Stimulated activated memory B cell treated with anti-CD40 and anti-IgM and Interleukin-4, amounts not matched to agents 10 μg/mL and 1 μg/mL and 100 μg/mL, for 72 hours (primary cell): ENCODE results near the gene TRAF5.

ENCODE experiments used
- ATAC-seq: fragments of 150-1000 bp; cut with Tn5 transposase; 2 replicates; pipeline ENCODE4 v1.10.0; 2021
- H3K27ac Mint-ChIP-seq: one replicate; pipeline ENCODE4 v1.8.0; 2022; ENCODE audit warnings: mild to moderate bottlenecking, mixed read lengths
- H3K27me3 Mint-ChIP-seq: one replicate; pipeline ENCODE4 v1.8.0; 2022; ENCODE audit warnings: mixed read lengths
- H3K36me3 Mint-ChIP-seq: one replicate; pipeline ENCODE4 v1.8.0; 2022; ENCODE audit warnings: mixed read lengths
- H3K4me1 Mint-ChIP-seq: one replicate; pipeline ENCODE4 v1.8.0; 2022; ENCODE audit warnings: mixed read lengths
- H3K4me3 Mint-ChIP-seq: one replicate; pipeline ENCODE4 v1.8.0; 2022; ENCODE audit warnings: mild to moderate bottlenecking, moderate library complexity, mixed read lengths
- H3K9me3 Mint-ChIP-seq: one replicate; pipeline ENCODE4 v1.8.0; 2022; ENCODE audit warnings: mixed read lengths

Gene TRAF5

GRCh38 chr1:211326528-211327345, at the start of gene TRAF5:
Gene TRAF5, plus strand, starts transcription at chr1:211326833. Its CDS starts 26,407 bp downstream, at chr1:211353240.
- peak; percentile 66 for ATAC-seq
- H3K36me3 Mint-ChIP-seq: peaks cover 17% of the 10 kb centered on the region
- H3K9me3 Mint-ChIP-seq: no peaks in the 10 kb centered on the region
- peak within 1 kb of the TSS; percentile 91 for H3K4me3 Mint-ChIP-seq
- peaks cover 70% of the 10 kb centered on the region for H3K4me1 Mint-ChIP-seq
- H3K27me3 Mint-ChIP-seq: no peaks in the 10 kb centered on the region
- H3K27ac Mint-ChIP-seq: peak within 1 kb of the TSS; percentile 82

GRCh38 chr1:211279340-211279739, 47.3 kb upstream of the TRAF5 start:
- Mint-ChIP-seq H3K4me3 (no peak overlapping the region), H3K9me3 (no peaks in the 10 kb centered on the region), H3K27me3 (no peaks in the 10 kb centered on the region), H3K4me1 (no peaks in the 10 kb centered on the region), H3K27ac (no peak overlapping the region), H3K36me3 (peaks cover 7% of the 10 kb centered on the region)
- ATAC-seq: no peak

DNA sequence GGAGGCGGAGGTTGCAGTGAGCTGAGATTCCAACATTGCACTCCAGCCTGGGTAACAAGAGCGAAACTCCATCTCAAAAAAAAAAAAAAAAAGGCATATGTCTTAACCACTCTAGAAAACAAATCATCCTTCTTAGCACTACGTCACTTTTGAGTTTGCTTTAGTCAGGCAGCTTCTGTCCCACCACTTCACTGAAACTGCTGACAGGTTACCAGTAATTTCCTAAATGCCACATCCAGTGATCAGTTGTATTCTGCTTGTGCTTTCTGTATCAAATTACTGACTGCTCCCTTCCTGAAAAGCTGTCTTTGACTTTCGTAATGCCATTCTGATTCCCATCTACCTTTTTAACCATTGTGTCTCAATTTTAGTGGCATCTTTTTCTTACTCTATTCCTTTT, 45.7 kb upstream of the TRAF5 start:
- Mint-ChIP-seq H3K9me3 (no peaks in the 10 kb centered on the region), H3K27ac (no peak overlapping the region), H3K4me1 (no peaks in the 10 kb centered on the region), H3K4me3 (no peak overlapping the region), H3K27me3 (no peaks in the 10 kb centered on the region), H3K36me3 (peaks cover 19% of the 10 kb centered on the region)
- no peak for ATAC-seq

GRCh38 chr1:211281320-211282022, 45.2 kb upstream of the TRAF5 start:
- Mint-ChIP-seq H3K36me3 (peaks cover 24% of the 10 kb centered on the region), H3K4me3 (no peak overlapping the region), H3K9me3 (no peaks in the 10 kb centered on the region), H3K4me1 (no peaks in the 10 kb centered on the region), H3K27ac (no peak overlapping the region), H3K27me3 (no peaks in the 10 kb centered on the region)
- no peak for ATAC-seq

DNA sequence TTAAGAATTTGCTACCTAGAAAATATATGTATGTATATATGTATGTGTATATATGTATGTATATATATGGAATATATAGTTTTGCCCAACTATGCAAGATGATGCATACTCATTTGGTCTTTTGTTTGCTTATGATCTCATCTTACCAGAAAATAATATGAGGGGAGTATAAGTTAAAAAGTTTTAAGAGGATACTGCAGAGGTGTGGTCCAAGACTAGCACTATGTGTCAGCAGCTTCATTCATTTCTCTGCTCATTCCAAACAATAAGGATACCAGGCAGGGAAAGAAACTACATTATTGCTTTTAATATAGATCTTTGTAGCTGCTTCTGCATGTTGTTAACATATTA, 44.6 kb upstream of the TRAF5 start:
- Mint-ChIP-seq H3K4me1 (peaks cover 4% of the 10 kb centered on the region), H3K4me3 (no peak overlapping the region), H3K36me3 (peaks cover 28% of the 10 kb centered on the region), H3K9me3 (no peaks in the 10 kb centered on the region), H3K27me3 (no peaks in the 10 kb centered on the region), H3K27ac (no peak overlapping the region)
- ATAC-seq: no peak

- no peaks in the 10 kb centered on the region for H3K27me3 Mint-ChIP-seq
- H3K36me3 Mint-ChIP-seq: peaks cover 35% of the 10 kb centered on the region
- H3K4me3 Mint-ChIP-seq: no peak overlapping the region
- no peaks in the 10 kb centered on the region for H3K9me3 Mint-ChIP-seq
- peaks cover 9% of the 10 kb centered on the region for H3K4me1 Mint-ChIP-seq
- no peak for ATAC-seq
- no peak overlapping the region for H3K27ac Mint-ChIP-seq
Observed at GRCh38 chr1:211285196-211285595, 41.4 kb upstream of the TRAF5 start.

DNA sequence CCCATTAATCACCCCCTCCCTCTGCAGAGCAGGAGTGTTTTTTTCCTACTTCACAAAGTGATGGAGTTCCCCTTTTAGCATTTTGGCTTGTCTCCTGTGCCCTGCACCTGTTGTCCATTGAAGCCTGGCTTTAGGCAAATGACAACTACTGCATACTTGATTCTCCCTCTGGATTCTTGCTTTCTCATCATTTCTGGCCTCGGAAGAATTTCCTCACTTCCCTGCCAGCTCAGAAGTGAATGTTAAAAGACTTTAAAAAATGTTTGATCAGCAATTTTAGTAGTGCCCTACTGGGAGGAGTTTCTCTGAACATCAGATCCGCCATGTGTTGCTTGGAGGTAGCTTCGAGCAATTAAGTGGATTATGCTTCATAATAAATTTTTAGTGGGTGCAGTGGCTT, 39.4 kb upstream of the TRAF5 start:
- Mint-ChIP-seq H3K27me3 (no peaks in the 10 kb centered on the region), H3K27ac (no peak overlapping the region), H3K36me3 (peaks cover 53% of the 10 kb centered on the region), H3K4me3 (no peak overlapping the region), H3K4me1 (peaks cover 9% of the 10 kb centered on the region), H3K9me3 (no peaks in the 10 kb centered on the region)
- no peak for ATAC-seq

GRCh38 chr1:211292411-211292810, 34.2 kb upstream of the TRAF5 start:
- no peak overlapping the region for H3K4me3 Mint-ChIP-seq

DNA sequence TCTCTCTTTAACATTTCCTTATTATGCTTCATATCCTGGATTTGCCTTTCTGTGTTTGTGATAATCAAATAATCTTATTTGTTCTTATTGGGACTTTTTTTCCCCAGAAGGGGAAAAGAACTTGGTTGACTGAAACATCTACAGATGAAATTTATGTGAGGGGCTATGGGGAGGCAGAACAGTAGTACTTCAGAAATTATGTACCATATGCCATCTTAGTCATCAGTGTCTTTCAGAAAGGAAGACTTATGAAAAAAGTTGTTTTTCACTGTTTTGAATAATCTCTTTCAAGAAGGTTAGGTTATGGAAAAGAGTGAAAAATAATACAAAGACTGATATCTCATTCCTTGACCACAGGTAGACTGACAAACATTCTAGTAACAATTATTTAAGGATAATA, 30.2 kb upstream of the TRAF5 start:
- Mint-ChIP-seq H3K4me3 (no peak overlapping the region), H3K9me3 (no peaks in the 10 kb centered on the region), H3K4me1 (no peaks in the 10 kb centered on the region), H3K27ac (no peak overlapping the region), H3K36me3 (peaks cover 59% of the 10 kb centered on the region), H3K27me3 (no peaks in the 10 kb centered on the region)
- ATAC-seq: no peak

More at GRCh38 chr1:211292411-211292810, 34.2 kb upstream of the TRAF5 start:
- Mint-ChIP-seq H3K4me1 (peaks cover under 1% of the 10 kb centered on the region), H3K36me3 (peaks cover 46% of the 10 kb centered on the region), H3K27me3 (no peaks in the 10 kb centered on the region), H3K9me3 (no peaks in the 10 kb centered on the region), H3K27ac (no peak overlapping the region)
- no peak for ATAC-seq

DNA sequence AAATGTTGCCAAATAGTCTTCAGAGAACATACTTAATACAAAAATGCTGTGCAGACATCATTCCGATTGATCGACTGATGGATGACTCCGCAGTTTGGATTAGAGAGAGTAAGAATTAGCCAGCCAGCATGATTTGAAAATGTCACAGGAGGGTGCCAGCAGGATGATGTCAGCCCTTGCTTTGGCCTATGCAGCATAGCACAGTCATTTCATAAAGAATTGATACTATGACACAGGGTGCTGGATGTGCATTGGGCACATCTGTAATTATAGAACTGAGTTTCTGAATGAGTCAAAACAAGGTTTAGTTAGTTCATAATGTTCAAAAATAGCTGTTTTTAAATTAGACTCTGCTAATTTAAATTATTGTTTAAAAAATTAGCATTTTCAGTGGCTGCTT, 21.6 kb upstream of the TRAF5 start:
- peak; percentile 70 for ATAC-seq
- H3K4me3 Mint-ChIP-seq: no peak overlapping the region
- no peaks in the 10 kb centered on the region for H3K9me3 Mint-ChIP-seq
- no peaks in the 10 kb centered on the region for H3K27me3 Mint-ChIP-seq
- H3K36me3 Mint-ChIP-seq: peaks cover 28% of the 10 kb centered on the region
- H3K27ac Mint-ChIP-seq: no peak overlapping the region
- peaks cover 7% of the 10 kb centered on the region for H3K4me1 Mint-ChIP-seq

DNA sequence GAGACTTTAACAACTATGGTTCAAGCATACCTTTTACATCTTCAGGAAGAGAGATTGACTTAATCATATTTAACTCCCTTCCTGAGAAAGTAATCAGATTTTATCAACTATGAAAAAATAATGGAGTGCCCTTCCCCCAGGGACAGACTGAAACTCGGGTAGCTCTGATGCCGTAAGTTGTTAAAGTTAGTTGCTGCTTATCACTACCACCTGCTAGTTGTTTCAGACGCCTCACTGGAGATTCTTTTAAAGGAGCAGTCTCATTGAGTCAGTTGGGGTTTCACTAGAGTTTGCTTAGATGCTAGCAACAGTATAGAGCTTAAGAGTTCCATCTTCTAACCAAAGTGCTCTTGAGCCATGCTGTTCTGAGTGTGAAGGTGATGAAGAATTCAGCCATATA, 17.0 kb upstream of the TRAF5 start:
- H3K36me3 Mint-ChIP-seq: peaks cover 18% of the 10 kb centered on the region
- H3K27me3 Mint-ChIP-seq: no peaks in the 10 kb centered on the region
- ATAC-seq: no peak
- no peaks in the 10 kb centered on the region for H3K4me1 Mint-ChIP-seq
- no peak overlapping the region for H3K27ac Mint-ChIP-seq
- no peak overlapping the region for H3K4me3 Mint-ChIP-seq
- no peaks in the 10 kb centered on the region for H3K9me3 Mint-ChIP-seq

DNA sequence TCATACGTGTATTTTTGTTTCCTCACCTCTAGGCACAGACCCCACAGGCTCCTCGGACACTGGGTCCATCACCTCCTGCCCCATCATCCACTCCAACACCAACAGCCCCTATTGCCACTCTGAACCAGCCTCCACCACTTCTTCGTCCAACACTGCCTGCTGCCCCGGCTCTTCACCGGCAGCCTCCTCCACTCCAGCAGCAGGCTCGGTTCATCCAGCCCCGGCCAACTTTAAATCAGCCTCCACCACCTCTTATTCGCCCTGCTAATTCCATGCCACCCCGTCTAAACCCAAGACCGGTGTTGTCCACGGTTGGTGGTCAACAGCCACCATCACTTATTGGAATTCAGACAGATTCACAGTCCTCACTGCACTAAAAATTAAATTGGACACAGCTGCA, 13.2 kb upstream of the TRAF5 start:
- Mint-ChIP-seq H3K27ac (no peak overlapping the region), H3K27me3 (no peaks in the 10 kb centered on the region), H3K9me3 (no peaks in the 10 kb centered on the region), H3K4me1 (no peaks in the 10 kb centered on the region), H3K36me3 (peaks cover 18% of the 10 kb centered on the region), H3K4me3 (no peak overlapping the region)
- no peak for ATAC-seq

GRCh38 chr1:211318576-211319280, 7.9 kb upstream of the TRAF5 start:
- H3K27me3 Mint-ChIP-seq: no peaks in the 10 kb centered on the region
- H3K27ac Mint-ChIP-seq: no peak overlapping the region
- H3K36me3 Mint-ChIP-seq: peaks cover under 1% of the 10 kb centered on the region
- no peaks in the 10 kb centered on the region for H3K9me3 Mint-ChIP-seq
- no peak overlapping the region for H3K4me3 Mint-ChIP-seq
- ATAC-seq: no peak
- H3K4me1 Mint-ChIP-seq: peaks cover 6% of the 10 kb centered on the region

GRCh38 chr1:211319892-211320291, 6.7 kb upstream of the TRAF5 start:
- no peak overlapping the region for H3K27ac Mint-ChIP-seq

GRCh38 chr1:211320980-211321379, 5.7 kb upstream of the TRAF5 start:
- Mint-ChIP-seq H3K4me1 (peaks cover 23% of the 10 kb centered on the region), H3K9me3 (no peaks in the 10 kb centered on the region), H3K36me3 (no peaks in the 10 kb centered on the region), H3K27me3 (no peaks in the 10 kb centered on the region), H3K4me3 (no peak overlapping the region), H3K27ac (no peak overlapping the region)
- no peak for ATAC-seq

More at GRCh38 chr1:211319892-211320291, 6.7 kb upstream of the TRAF5 start:
- no peak for ATAC-seq
- peaks cover 12% of the 10 kb centered on the region for H3K4me1 Mint-ChIP-seq
- H3K36me3 Mint-ChIP-seq: no peaks in the 10 kb centered on the region
- no peaks in the 10 kb centered on the region for H3K9me3 Mint-ChIP-seq
- no peak overlapping the region for H3K4me3 Mint-ChIP-seq
- no peaks in the 10 kb centered on the region for H3K27me3 Mint-ChIP-seq
